ENCODE measurements around the gene FAN1.

FAN1 gene

DNA sequence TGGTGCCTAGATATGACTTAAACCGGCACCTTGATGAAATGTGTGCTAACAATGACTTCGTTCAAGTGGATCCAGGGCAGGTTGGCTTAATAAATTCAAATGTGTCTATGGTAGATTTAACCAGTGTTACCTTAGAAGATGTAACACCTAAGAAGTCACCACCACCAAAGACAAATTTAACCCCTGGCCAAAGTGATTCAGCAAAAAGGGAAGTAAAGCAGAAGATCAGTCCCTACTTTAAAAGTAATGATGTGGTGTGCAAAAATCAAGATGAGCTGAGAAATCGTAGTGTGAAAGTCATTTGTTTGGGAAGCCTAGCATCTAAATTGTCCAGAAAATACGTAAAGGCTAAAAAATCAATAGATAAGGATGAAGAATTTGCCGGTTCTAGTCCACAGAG lies 1.1 kb downstream of the FAN1 start:
- no peak for TF ChIP-seq ZNF274 (IDR thresholded peaks at IDR 0.05; ENCODE audit: low read depth, low read length)
- peak overlapping the region; percentile 84; the same call in 1 of the 2 replicates for H3K4me3 ChIP-seq (ENCODE audit: low read length)

DNA sequence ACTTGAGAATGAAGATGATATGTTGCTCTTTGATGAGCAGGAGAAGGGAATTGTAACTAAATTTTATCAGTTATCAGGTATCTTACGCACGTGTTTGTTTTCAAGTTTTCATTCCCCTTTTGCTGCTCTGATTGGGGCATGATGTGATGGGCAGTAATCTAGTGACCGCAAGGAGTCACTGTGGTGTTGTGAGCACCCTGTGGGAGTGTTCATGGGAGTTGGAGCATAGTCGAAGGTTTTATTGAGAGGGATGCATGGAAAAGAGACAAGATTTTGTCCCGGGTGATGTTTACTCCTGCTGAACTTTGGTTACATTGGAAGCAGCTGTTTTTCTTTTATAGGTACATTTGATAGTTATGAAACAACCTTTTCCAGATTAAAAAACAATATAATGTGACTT lies 2.1 kb downstream of the FAN1 start:
- no peak for TF ChIP-seq ZNF274 (IDR thresholded peaks at IDR 0.05; ENCODE audit: low read depth, low read length)
- H3K4me3 ChIP-seq (ENCODE audit: low read length), result no peak overlapping the region

DNA sequence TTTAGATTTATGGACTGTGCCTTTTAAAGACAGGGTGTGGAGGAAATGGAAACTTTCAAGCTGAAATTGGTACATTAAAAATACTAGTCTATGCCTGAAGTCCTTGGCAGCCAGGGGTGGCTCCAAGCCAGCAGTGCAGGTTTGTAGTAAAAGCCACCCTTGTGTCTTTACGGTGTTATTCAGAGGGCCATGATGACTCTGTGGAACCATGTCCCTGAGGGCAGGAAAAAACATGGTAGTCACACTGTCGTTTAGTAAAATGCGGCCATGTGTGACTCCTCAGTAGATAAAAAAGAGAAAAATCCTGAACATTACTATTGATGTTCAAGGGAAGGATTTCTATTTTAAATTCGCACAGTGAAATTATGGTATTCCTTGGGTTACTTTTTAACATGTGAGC lies 2.7 kb downstream of the FAN1 start:
- TF ChIP-seq ZNF274 (IDR thresholded peaks at IDR 0.05; ENCODE audit: low read depth, low read length), result no peak
- H3K4me3 ChIP-seq (ENCODE audit: low read length), result no peak overlapping the region

DNA sequence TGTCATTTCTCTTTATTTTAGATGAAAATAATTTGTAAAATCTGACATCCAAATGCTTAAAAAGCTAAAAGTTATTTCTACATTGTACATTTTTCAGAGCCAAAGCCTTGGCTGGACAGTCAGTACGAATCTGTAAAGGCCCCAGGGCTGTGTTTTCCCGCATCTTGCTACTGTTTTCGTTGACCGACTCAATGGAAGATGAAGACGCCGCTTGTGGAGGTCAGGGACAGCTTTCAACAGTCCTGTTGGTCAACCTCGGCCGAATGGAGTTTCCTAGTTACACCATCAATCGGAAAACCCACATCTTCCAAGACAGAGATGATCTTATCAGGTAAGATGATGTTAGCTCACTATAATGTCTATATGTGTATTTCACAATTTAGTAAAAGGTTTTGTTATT lies 10.0 kb downstream of the FAN1 start:
- TF ChIP-seq ZNF274 (IDR thresholded peaks at IDR 0.05; ENCODE audit: low read depth, low read length), result no peak
- no peak overlapping the region for H3K4me3 ChIP-seq (ENCODE audit: low read length)

DNA sequence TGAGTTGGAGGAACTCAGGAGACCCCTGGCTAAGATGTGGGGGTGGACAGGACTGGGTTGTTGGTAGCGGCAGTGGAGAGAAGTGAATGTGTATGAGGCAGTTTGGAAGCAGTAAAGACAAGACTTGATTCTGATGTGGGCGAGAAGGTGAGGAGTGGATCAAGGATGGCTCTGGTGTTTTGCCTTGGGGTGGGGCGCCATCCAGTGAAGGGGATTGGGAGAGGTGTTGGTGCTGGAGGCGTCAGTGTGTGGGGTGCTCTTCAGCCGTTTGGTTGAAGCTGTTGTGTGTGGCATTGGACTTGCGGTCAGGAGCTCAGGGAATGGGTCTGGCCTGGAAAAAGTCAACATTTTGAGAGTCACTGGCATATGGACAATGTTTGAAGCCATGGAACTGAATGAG lies 13.3 kb downstream of the FAN1 start:
- no peak for TF ChIP-seq ZNF274 (IDR thresholded peaks at IDR 0.05; ENCODE audit: low read depth, low read length)
- H3K4me3 ChIP-seq (ENCODE audit: low read length), result no peak overlapping the region

DNA sequence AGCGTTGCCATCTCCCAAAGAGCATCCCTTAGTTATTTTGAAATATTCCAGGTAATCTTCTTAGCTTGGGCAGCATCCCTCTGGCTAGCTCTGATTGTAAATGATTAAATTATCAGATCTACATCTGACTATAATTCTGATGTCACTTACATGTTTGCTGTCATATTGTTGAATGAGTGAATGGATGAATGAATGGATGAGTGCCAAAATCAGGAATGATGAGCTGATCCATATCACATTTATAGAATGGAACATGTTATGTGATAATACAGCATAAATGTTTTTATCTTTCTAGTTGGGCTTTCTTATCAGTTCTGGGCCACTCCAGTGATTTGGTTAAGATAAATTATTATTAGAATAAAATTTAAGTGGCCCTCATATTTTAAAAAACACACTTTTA lies 14.0 kb downstream of the FAN1 start:
- H3K4me3 ChIP-seq (ENCODE audit: low read length), result no peak overlapping the region
- TF ChIP-seq ZNF274 (IDR thresholded peaks at IDR 0.05; ENCODE audit: low read depth, low read length), result no peak

DNA sequence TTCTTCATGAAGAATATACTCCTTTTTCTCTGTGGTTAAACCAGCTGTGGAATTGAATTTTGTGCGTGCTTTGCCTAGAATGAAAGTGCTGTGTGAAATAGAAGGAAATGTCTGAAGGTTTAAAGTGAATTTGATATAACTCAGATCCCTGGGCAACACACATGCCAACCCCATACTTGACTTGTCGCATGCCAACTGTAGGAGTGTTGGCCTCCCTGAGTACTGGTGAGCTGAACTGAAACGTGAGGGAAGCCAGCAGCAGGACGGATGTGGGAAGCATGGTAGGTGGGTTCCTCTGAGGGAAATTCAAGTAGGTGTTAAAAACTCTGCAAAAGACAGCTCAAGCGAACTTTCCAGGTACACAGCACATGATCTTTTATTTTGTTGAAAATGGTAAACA lies 14.7 kb downstream of the FAN1 start:
- no peak for TF ChIP-seq ZNF274 (IDR thresholded peaks at IDR 0.05; ENCODE audit: low read depth, low read length)
- H3K4me3 ChIP-seq (ENCODE audit: low read length), result no peak overlapping the region

DNA sequence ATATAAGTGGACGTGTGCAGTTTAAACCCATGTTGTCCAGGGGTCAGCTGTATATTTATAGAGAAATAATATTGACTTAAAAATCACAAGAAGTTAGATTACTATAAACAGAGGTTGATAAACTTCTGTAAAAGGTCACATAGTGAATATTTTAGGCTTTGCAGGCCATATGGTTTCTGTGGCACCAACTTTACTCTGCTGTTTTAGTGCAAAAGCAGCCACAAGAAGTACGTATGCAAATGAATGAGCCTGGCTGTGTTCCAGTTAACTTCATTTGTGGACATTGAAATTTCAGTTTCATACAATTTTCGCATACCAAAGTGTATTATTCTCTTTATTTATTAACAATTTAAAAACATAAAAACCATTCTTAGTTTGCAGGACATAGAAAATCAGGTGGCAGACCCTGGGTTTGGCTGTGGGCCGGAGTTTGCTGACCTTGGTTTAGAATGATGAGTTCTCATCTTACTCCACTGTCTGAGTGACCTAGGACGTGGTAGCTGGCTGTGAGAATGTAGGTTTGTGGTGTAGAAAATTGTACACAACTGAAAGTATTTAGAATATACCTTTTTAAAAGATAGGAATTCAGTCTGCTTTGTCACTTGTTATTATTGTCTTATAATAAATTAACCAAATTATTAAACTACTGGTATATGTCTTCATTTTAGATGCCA lies 16.3 kb downstream of the FAN1 start:
- H3K4me3 ChIP-seq (ENCODE audit: low read length), result no peak overlapping the region; the same call in 1 of the 2 replicates
- no peak for TF ChIP-seq ZNF274 (IDR thresholded peaks at IDR 0.05; ENCODE audit: low read depth, low read length)

DNA sequence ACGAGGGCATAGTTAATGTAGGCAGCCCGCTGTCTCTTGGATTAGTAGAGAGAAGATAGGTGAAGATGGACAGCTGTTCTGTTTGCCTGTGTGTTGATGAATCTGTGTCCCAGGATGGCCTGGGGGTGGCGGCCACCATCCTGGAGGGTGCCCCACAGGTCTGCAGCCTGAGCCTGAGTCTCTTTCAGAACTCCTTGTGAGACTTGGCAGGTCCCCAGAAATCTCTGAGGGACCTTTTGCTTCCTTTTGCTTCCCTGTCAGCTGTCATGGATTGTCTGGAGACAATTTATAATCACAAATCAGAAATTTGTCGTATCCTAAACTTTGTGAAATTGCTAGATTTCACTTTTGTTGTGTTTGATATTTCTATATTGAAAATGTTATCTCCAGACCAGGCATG lies 17.4 kb downstream of the FAN1 start:
- no peak overlapping the region for H3K4me3 ChIP-seq (ENCODE audit: low read length)
- TF ChIP-seq ZNF274 (IDR thresholded peaks at IDR 0.05; ENCODE audit: low read depth, low read length), result no peak

DNA sequence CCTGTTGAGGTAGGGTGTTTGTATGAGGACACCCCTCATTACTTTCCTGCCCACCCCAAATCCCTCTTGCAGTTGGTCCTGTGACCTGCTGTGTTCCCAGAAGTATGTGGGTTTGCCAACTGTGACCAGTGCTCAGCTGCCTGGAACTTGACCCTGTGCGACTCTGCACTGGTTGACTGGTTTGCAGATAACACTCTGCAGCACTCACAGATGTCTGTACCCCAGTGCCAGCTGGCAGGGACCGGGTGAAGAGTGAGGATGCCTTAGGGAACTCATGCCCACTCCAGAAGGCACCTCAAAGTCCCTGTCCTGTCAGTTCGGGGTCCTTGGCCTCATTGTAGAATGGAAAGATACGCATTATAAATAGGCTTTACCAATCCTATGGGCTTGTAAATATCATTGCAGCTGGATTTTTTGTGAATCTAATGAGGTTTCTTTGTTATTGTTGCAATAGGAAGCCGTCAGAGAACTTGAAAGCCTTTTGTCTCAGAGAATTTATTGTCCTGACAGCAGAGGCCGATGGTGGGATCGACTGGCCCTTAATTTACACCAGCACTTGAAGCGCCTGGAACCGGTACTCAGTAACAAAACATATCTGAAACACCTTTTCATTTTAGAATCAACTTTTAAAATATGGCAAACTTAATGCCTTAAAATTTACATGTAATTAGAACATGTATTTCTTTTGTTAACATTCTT lies 18.2 kb downstream of the FAN1 start:
- TF ChIP-seq ZNF274 (IDR thresholded peaks at IDR 0.05; ENCODE audit: low read depth, low read length), result no peak
- H3K4me3 ChIP-seq (ENCODE audit: low read length), result no peak overlapping the region

DNA sequence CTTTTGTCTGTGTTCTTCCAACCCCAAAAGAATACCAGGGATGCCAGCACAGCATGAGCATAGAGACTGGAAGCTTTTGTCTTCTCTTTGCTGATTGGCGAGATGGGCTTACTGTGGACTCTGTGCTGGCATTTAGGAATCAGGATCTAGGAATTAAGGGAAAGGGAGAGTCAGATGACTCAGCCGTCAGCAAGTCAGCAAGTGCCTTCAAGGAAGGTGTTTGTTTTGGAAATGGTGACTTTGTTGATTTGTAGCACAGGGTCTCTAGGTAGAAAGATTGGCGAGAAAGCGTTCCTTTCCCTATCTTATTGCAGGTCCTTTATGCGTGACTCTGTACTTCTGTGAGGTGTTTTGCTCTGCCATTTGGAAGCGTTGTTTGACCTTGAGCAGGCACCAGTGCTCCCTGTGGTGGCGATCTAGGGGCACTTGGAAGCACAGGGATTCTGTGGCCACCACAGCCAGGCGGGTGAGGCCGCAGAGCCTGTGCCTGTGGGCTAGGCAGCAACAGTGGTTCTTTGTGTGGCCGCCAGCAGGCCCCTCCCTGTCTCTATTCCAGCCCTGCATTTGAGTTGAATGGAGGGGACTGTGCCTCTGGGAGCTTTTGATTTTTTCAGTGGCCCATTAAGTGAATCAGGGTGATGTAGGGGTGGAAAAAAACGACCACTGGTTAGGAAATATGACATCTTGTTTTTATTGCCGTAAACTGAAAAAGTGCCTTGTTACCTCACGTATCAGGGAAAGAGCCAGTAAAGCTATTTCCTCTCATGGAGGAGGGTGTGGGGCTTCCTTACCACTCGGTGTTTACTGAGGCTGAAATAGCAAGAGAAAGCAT lies 19.0 kb downstream of the FAN1 start:
- TF ChIP-seq ZNF274 (IDR thresholded peaks at IDR 0.05; ENCODE audit: low read depth, low read length), result no peak
- H3K4me3 ChIP-seq (ENCODE audit: low read length), result no peak overlapping the region

DNA sequence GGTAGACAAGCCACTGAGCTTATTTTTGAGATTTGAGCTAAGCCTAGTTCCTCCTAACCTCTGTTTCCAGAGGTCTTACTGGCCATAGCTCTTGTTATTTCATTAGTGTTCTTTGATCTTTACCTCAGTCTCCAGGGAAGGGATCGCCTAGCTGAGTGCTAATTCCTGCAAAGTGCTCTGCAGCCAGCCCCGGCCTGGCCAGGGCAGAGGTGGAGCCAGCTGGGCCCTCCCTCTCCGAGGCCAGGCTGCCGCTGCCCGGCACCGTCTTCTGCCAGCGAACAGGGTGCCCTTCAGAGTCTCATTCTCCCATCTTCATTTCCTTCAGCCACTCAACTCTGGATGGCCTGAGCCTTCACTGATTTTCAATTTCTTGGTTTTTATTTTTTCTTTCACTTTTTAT lies 19.7 kb downstream of the FAN1 start:
- H3K4me3 ChIP-seq (ENCODE audit: low read length), result no peak overlapping the region
- TF ChIP-seq ZNF274 (IDR thresholded peaks at IDR 0.05; ENCODE audit: low read depth, low read length), result no peak

DNA sequence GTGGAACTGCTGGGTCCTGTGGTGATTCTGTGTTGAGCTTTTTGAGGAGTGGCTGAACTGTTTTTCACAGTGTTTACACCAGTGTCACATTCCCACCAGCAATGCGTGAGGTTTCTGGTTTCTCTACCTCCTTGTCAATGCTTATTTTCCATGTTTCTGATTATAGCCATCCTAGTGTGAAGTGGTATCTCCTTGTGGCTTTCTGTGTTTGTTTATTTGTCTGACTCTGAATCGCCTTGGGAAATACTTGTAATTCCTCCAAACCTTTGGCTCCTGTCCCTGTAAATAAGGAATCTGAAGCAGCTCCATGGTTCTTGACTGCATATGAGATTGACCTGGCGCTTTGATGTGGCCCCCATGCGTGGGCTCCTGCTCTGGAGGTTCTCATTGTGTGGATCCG lies 20.6 kb downstream of the FAN1 start:
- no peak overlapping the region for H3K4me3 ChIP-seq (ENCODE audit: low read length)
- no peak for TF ChIP-seq ZNF274 (IDR thresholded peaks at IDR 0.05; ENCODE audit: low read depth, low read length)

DNA sequence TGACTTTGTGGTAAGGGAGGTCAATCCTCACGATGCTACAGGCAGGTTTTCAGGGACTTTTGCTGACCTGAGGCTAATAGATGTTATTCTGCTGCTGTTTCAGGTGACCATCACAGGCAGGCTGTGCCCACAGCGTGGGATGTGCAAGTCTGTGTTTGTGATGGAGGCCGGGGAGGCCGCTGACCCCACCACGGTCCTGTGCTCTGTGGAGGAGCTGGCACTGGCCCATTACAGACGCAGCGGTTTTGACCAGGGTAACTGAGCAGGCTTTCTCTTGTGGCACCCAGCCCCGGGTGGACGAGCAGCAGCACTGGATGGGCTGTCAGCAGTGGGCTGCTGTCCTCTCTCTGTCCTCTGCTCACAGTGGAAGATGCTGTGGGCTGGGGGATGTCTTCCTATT lies 22.0 kb downstream of the FAN1 start:
- no peak overlapping the region for H3K4me3 ChIP-seq (ENCODE audit: low read length)
- TF ChIP-seq ZNF274 (IDR thresholded peaks at IDR 0.05; ENCODE audit: low read depth, low read length), result no peak

DNA sequence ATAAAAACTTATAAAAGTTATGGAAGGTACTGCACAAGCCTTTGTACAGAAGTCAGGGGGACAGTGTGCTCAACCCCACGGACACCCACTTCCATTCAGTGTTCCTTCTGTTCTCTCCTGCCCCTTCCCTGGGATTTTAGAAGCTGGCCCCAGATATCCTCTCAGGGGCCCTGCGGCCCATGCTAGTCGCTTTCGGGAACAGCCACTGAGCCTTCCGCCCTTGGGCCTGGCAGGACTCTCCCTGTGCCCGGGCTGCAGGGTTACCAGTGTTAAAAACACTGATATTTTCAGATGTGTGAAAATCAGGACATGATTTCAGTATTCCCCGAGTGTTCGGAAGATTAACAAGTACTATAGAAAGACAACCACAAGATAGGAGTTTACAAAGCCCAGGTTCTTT lies 22.4 kb downstream of the FAN1 start:
- TF ChIP-seq ZNF274 (IDR thresholded peaks at IDR 0.05; ENCODE audit: low read depth, low read length), result no peak
- H3K4me3 ChIP-seq (ENCODE audit: low read length), result no peak overlapping the region

Data from GM08714 (cell line).